Hematopoietic multipotent progenitor cell treated with erythropoietin and hydrocortisone succinate and interleukin-3 and kit ligand, for 8 days (in vitro differentiated cells): ENCODE measurements around the gene SET.
A peak's percentile ranks its signal among the peaks of the same experiment; 100 is the strongest.

Experiments
- DNase-seq: peaks from one replicate; pipeline ENCODE4 v3.0.0-alpha.2; 2015

Gene SET

DNA sequence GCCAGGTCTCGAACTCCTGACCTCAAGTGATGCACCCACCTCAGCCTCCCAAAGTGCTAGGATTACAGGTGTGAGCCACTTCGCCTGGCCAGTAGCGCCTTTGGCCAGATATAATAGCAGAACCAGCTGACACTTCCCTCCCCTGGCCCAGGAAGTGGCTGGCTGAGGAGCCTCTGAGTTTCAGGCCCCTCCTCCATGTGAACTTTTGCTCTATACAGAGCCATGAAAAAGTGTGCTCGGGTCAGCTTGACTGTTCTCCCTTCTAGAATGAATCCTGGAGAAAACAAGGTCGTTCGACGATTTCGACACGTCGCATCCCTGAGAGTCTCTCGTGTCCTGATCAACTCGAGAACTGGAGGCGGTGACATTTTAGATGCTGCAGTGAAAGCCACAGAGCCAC lies 43.6 kb downstream of the SET start:
- no peak for DNase-seq

DNA sequence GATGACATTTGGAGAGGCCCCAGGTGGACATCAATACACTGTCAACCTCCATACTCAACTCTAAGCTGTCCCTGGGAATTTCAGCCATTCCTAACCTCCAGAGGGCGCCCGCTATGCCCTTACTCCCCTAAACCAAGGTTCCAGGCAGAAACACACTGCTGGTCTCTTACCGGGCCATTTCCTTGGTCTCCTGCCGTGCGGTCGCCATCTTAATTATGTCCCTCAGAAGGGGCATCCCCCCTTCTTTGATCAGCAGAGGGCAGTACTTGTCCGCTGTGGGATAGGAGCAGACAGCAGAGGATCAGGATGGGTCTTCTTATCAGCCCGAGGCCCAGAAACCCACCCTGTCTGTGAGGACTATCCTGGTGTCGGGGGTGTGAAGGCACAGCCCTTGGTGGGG lies 44.2 kb downstream of the SET start:
- DNase-seq: peak; percentile 91

DNA sequence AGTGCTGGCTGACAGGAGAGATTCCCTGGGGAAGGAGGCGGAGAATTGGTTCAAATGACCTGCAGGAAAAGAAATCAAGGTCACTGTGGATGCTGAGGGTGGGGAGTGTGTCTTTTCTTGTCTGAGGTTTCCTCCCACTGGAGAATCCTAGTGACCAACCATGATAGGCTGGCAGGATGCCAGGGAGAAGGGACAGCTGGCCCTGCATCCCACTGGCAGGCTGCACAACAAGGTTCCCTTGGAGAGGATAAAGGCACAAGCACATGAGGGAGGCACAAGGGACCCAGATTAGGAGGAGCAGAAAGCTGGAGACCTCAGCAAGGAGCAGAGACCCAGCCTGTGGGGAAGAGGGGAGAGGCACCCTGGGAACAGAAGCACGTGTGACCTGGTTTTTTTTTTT lies 46.4 kb downstream of the SET start:
- DNase-seq: peak; percentile 11

DNA sequence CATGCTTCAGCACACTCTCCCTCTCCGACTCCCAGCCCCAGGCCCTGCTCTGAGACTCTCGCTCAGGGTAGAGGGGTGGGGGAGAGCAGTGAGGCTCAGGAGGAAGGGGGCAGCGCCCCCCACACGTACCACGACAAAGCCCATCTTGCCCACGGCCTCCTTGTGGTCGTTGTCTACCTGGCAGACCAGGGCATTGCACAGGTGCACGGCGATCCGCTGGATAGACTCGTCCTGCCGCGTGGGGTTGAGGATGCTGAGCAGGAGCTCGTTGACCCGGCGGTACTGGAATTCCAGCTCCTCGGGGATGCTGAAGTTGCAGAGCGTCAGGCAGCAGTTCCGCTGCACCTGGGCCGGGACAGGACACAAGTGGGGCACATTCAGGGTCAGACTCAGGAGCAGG lies 53.4 kb downstream of the SET start:
- no peak for DNase-seq

DNA sequence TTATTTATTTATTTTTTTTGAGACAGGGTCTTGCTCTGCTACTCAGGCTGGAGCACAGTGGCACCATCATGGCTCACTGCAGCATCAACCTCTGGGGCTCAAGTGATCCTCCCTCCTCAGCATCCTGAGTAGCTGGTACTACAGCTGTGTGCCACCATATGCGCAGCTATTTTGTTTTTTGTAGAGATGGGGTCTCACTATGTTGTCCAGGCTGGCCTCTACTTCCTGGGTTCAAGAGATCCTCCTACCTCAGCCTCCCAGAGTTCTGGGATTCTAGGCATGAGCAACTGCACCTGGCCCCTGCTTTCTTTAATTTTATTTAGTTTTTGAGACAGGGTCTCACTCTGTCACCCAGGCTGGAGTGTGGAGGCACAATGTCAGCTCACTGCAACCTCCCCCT lies 54.4 kb downstream of the SET start:
- no peak for DNase-seq
